Urinary bladder (tissue), 4 donors: ENCODE results near the gene CFAP161. TPM values are rescaled to one million over a fixed set of nuclear protein-coding genes. Genes with fewer than 3 reads are reported as not detected.
A peak's percentile ranks its signal among the peaks of the same experiment; 100 is the strongest.

Experiments used
- DNase-seq: peaks from one replicate; pipeline ENCODE4 v3.0.0-alpha.2; 2015; ENCODE audit errors: extremely low spot score
- H3K27ac ChIP-seq: one replicate; pipeline ENCODE4 v1.5.1; 2013; ENCODE audit warnings: low read depth, mild to moderate bottlenecking, moderate library complexity
- H3K36me3 ChIP-seq: one replicate; pipeline ENCODE4 v1.6.1; 2013; ENCODE audit warnings: mild to moderate bottlenecking, moderate library complexity; ENCODE audit not compliant: insufficient read depth
- H3K4me1 ChIP-seq: one replicate; pipeline ENCODE4 v1.6.1; 2013; ENCODE audit warnings: mild to moderate bottlenecking, moderate library complexity; ENCODE audit not compliant: insufficient read depth
- H3K4me3 ChIP-seq: one replicate; pipeline ENCODE4 v1.5.1; 2013; ENCODE audit warnings: low read depth, low read length
- WGBS: extraction: QIAGEN DNeasy Blood & Tissue Kit; methylation state at CpG from one replicate; pipeline ENCODE4 v1.1.7; 2013; 5-methylcytosine and 5-hydroxymethylcytosine counted together
- polyA plus RNA-seq: library from polyadenylated mRNA; stranded (reverse); fragments of 200-250 nt; gene quantifications from one replicate; pipeline ENCODE4 v1.2.3, GENCODE V29; 2013
- total RNA-seq: library from RNA; depleted of rRNA; stranded (reverse); fragments of >200 nt; gene quantifications from one replicate; pipeline ENCODE4 v1.2.3, GENCODE V29; 2014
- donor health status: healthy with polysubstance abuse.
- donor health status: healthy.

Gene CFAP161, protein sequence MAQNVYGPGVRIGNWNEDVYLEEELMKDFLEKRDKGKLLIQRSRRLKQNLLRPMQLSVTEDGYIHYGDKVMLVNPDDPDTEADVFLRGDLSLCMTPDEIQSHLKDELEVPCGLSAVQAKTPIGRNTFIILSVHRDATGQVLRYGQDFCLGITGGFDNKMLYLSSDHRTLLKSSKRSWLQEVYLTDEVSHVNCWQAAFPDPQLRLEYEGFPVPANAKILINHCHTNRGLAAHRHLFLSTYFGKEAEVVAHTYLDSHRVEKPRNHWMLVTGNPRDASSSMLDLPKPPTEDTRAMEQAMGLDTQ
- total RNA-seq (0.90 TPM), polyA plus RNA-seq (not detected)

DNA sequence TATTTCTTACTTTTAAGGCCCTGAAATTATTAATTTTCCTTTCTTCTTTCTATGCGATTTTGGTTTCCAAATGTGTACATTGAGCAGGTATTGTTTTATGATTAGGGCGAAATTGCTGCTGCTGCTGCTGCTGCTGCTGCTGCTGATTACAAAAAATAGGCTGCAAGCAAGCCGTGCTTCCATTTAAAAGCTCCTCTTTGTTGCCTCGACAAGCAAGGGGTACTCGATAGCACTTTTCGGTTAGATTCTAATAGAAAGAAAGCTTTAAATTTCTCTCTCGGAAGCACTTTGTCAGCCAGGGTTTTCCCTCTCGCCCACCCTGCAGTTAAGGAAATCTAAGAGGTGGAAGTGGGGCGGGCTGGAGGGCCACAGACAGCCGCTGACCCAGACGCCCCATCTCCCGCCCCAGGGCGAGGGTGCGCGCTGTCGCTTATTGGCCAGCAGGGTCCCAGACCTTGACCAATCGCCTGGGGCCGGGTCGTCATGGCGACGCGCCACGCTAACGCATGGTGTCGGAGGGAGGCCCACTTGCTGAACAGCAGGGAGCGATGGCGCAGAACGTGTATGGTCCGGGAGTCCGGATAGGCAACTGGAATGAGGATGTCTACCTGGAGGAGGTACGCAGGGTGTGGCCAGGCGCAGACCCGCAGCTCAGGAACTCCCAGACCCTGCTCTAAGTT is at the start of gene CFAP161:
Gene CFAP161, plus strand, starts transcription at position 489 of the 680 bp plus-strand sequence. Its CDS starts 60 bp downstream, at position 549.
- WGBS: 4% methylated on average over 33 of the region's 33 CpGs
- peak within 1 kb of the TSS; percentile 22 for H3K4me3 ChIP-seq

DNA sequence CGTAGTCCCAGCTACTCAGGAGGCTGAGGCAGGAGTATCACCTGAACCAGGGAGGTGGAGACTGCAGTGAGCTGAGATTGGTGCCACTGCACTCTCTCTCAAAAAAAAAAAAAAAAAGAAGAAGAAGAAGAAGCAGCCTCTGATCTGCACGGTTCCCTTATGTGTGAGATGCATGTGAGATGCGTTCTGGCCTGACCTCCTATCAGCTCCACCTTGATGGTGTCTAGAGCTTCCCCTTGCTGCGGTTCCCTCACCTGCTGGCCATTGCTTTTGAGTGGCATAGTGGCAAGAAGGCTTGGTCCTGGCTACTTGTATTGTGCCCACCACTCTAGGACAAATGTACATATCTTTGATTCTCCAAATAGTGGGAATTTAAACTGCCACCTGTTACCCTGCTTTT is 49.4 kb upstream of the CFAP161 start:
- H3K36me3 ChIP-seq: no peaks in the 10 kb centered on the region
- no peak for DNase-seq
- 79% methylated on average over 4 of the region's 4 CpGs for WGBS
- no peaks in the 10 kb centered on the region for H3K4me1 ChIP-seq
- H3K4me3 ChIP-seq: no peak overlapping the region
- no peak overlapping the region for H3K27ac ChIP-seq

More for the DNA sequence above, at the start of gene CFAP161:
- Histone ChIP-seq H3K4me1 (no peaks in the 10 kb centered on the region), H3K27ac (no peak within 1 kb of the TSS), H3K36me3 (no peaks in the 10 kb centered on the region)
- DNase-seq: peak; percentile 63

GRCh38 chr15:81085213-81085612 is 48.9 kb upstream of the CFAP161 start:
- H3K36me3 ChIP-seq: no peaks in the 10 kb centered on the region
- H3K4me1 ChIP-seq: no peaks in the 10 kb centered on the region
- H3K27ac ChIP-seq: no peak overlapping the region
- no peak overlapping the region for H3K4me3 ChIP-seq
- 61% methylated on average over 2 of the region's 2 CpGs for WGBS
- DNase-seq: no peak

DNA sequence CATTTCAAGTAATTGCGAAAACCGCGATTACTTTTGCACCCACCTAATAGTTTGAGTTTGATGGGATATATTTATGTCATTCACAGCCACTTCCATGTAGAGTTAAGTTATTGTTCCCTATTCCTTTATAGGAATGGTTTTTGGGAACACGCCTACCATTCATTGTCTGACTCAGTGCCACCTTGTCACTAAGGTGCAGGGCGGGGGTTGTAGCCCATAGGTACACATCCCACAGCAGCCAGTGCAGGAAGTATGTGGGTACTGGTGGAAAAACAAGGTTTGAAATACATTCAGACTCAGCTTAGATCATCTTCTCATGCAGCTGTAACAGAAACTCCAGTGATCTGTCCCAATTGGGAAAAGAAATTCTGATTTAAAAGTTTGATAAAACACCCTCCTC is 48.2 kb upstream of the CFAP161 start:
- 91% methylated on average over 5 of the region's 5 CpGs for WGBS
- H3K27ac ChIP-seq: no peak overlapping the region
- no peaks in the 10 kb centered on the region for H3K36me3 ChIP-seq
- no peaks in the 10 kb centered on the region for H3K4me1 ChIP-seq
- DNase-seq: no peak
- no peak overlapping the region for H3K4me3 ChIP-seq

DNA sequence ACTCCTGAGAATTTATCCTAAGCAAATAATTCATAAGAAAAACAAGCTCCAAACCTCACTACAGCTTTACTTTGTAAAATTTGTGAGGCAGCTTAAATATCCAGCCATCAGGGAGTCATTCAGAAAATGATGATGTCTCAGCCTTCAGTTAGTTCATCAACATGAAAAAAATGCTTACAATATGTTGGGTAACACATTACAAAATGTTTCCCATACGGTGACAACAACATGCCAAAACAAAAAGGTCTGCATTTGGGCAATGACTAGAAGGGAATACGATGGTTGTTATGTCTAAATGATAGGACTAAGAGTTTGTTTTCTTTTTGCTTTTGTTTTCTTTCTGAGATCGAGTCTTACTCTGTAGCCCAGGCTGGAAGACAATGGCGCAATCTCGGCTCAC is 47.0 kb upstream of the CFAP161 start:
- DNase-seq: no peak
- 68% methylated on average over 5 of the region's 5 CpGs for WGBS
- H3K4me3 ChIP-seq: no peak overlapping the region
- no peaks in the 10 kb centered on the region for H3K36me3 ChIP-seq
- no peak overlapping the region for H3K27ac ChIP-seq
- no peaks in the 10 kb centered on the region for H3K4me1 ChIP-seq

DNA sequence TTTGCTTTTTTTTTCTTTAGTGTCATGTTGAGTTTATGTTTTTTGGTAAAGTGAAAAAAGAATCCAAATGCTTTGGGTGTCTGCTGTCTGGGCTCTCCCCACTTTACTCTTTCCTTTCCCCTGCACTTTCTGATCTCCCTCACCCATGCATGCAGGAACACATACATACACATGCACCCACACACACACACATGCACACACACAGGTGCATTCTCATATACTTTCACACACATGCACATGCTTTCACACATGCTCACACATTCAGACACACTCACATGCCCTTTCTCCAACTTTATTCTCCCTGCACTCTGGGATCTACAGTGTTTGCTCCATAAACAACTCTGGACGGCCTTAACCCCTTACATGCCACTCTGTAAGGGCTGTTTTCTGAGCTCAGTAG is 46.4 kb upstream of the CFAP161 start:
- H3K4me1 ChIP-seq: no peaks in the 10 kb centered on the region
- no peak for DNase-seq

GRCh38 chr15:81088470-81089013 is 45.5 kb upstream of the CFAP161 start:
- H3K36me3 ChIP-seq: no peaks in the 10 kb centered on the region
- no peak overlapping the region for H3K4me3 ChIP-seq
- WGBS: 43% methylated on average over 5 of the region's 5 CpGs
- DNase-seq: no peak
- H3K4me1 ChIP-seq: no peaks in the 10 kb centered on the region
- H3K27ac ChIP-seq: no peak overlapping the region

More for the DNA sequence above, 46.4 kb upstream of the CFAP161 start:
- Histone ChIP-seq H3K27ac (no peak overlapping the region), H3K36me3 (no peaks in the 10 kb centered on the region), H3K4me3 (no peak overlapping the region)
- 18% methylated on average over 1 of the region's 1 CpG for WGBS

DNA sequence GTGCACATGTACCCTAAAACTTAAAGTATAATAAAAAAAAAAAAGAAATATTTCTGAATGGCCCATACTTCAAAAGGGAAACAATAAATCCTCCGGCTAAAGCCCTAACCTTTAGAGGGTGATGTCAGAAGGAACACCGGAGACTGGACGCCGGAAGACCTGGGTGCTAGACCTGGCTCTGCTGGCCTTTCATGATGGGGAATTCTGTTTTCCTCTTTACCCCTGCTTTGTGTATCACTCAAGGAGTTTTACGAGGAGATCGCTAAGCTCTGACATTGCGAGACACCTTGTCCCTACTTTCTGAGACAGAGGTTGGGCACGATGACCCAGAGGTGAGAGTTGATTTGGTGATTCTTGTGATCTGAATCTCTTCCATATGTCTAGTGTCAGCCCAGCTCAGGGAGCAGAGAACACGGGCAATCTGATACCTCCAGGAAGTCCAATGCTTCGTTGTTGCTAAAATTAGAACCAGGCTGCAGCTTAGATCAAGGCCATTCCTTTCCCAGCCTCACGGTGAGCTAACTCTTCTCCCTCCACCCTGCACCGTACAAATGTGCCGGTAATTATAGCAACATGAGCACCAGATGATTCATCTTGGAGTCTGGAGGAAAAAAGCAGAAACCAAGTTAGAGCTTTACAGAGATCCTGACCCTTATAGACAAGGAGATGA is 42.0 kb upstream of the CFAP161 start:
- Histone ChIP-seq H3K27ac (no peak overlapping the region), H3K4me3 (no peak overlapping the region), H3K36me3 (no peaks in the 10 kb centered on the region), H3K4me1 (no peaks in the 10 kb centered on the region)
- no peak for DNase-seq
- WGBS: 24% methylated on average over 13 of the region's 13 CpGs

DNA sequence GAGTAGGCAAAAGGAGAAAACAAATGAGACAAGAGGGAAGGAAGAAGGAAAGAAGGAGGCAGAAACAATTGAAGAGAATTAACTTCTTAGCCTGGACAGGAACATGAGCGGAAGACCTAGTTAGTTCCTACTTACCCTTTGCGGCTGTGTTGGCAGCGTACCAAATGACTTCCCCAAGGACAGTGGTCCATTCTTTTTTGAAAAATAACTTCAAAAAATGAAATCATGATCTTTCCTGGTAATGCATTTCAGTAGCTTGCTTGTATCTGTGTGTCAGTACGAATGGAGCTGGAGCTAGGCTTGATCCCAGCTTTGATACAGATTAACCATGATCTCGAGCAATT is 41.5 kb upstream of the CFAP161 start:
- no peak overlapping the region for H3K27ac ChIP-seq
- no peaks in the 10 kb centered on the region for H3K4me1 ChIP-seq
- 48% methylated on average over 5 of the region's 5 CpGs for WGBS
- no peaks in the 10 kb centered on the region for H3K36me3 ChIP-seq
- no peak for DNase-seq
- H3K4me3 ChIP-seq: no peak overlapping the region

DNA sequence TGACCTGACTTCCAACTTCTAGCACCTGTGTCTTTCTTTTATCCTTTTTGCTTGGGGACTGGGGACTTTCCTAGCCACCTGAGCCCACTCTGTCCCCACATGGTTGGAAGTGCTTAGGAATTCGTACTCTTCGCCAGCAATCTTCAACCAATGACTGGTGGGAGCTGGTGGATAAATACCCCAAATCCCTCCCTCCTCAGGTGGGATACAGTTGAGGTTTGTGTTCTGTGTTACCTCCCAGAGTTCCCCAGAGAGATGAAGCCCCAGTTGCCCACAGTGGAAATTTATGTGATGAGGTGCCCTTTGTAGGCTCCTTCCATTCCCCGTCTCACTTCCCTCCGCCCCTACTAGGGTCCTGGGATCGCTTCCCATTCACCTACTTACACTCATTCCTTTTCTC is 40.1 kb upstream of the CFAP161 start:
- DNase-seq: no peak
- no peaks in the 10 kb centered on the region for H3K4me1 ChIP-seq

DNA sequence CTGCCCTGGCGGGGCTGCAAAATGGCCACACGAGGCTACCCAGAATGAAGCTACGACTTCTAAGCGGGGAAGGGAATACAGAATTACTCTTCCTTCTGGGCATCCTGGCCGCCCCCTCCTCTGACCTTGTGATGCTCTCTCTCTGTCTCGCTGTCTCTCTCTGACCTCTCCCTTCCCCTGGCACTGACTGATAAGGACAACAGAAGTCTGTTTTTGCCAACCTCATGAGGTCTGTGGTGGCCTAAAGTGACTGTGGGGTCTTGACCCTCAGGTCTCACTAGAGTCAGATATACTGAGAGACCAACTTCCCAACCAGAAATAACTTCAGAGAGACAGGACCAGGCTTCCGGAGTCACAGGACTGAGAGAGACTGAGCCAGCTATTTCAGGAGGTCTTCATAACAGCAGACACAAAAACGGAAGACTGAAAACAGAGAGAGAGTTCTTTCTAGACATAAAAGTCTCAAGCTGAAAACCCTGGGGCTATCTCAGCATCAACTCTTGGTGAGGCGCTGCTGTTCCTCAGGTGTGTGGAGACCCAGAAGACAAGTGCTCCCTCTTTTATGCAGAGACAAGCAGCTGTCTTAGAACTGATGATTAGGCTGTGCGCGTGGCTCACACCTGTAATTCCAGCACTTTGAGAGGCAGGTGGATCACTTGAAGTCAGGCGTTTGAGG is 38.2 kb upstream of the CFAP161 start:
- no peaks in the 10 kb centered on the region for H3K4me1 ChIP-seq
- no peaks in the 10 kb centered on the region for H3K36me3 ChIP-seq
- H3K27ac ChIP-seq: no peak overlapping the region
- DNase-seq: no peak
- no peak overlapping the region for H3K4me3 ChIP-seq
- 84% methylated on average over 12 of the region's 12 CpGs for WGBS

More for the DNA sequence above, 40.1 kb upstream of the CFAP161 start:
- no peak overlapping the region for H3K27ac ChIP-seq
- 98% methylated on average over 5 of the region's 5 CpGs for WGBS
- H3K36me3 ChIP-seq: no peaks in the 10 kb centered on the region
- no peak overlapping the region for H3K4me3 ChIP-seq

DNA sequence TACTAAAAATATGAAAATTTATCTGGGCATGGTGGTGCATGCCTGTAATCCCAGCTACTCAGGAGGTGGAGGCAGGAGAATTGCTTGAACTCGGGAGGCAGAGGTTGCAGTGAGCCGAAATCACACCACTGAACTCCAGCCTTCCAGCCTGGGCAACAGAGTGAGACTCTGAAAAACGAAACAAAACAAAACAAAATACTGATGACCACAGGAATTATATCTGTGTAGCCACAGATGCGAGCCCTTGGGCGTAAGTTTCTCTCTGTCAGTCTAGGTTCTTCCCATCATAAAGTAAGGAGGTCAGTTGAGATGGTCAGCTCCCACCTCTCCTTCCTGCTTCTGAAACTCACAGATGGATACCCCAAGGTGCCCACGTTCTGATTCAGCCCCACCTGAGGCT is 37.7 kb upstream of the CFAP161 start:
- H3K4me3 ChIP-seq: no peak overlapping the region
- no peaks in the 10 kb centered on the region for H3K4me1 ChIP-seq
- DNase-seq: no peak
- no peak overlapping the region for H3K27ac ChIP-seq
- WGBS: 85% methylated on average over 6 of the region's 6 CpGs
- no peaks in the 10 kb centered on the region for H3K36me3 ChIP-seq

DNA sequence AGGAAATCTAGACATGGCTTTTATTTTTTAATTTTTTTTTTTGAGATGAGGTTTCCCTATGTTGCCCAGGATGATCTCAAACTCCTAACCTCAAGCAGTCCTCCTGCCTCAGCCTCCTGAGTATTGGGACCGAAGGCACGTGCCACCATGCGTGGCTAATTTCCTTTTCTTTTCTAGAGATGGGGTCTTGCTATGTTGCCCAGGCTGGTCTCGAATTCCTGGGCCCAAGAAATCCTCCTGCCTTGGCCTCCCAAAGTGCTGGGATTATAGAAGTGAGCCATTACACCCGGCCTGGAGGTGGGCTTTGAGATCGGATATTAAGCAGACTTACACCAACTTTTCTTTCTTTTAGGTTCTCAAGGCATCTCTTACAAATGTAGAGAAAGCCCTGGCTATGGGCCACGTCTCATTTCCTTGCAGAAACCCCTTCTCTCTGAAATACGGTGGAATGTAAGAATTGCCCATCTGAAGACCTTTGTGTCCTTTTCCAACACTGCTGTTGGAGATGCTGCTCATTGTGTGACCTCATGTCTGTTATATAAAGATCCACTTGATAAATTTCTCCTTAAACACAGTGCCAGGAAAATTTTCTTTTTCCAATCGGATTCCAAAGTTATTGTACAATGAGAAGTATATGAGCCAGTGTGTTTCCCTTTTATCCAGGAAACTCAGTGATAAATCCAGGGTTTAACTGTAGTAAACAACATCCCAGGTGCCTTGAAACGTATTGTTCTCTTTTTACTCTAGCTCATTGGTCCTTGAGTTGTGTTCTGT is 36.8 kb upstream of the CFAP161 start:
- DNase-seq: no peak
- no peak overlapping the region for H3K4me3 ChIP-seq
- no peak overlapping the region for H3K27ac ChIP-seq
- 73% methylated on average over 10 of the region's 10 CpGs for WGBS
- no peaks in the 10 kb centered on the region for H3K36me3 ChIP-seq
- no peaks in the 10 kb centered on the region for H3K4me1 ChIP-seq
